ENCODE measurements around the gene KIAA1217.
"Not testable (repeated sequence)": the region's sequence is repeated elsewhere in the genome, so short reads cannot be mapped to it uniquely, and the experiment has no call there.

The KIAA1217 gene

DNA sequence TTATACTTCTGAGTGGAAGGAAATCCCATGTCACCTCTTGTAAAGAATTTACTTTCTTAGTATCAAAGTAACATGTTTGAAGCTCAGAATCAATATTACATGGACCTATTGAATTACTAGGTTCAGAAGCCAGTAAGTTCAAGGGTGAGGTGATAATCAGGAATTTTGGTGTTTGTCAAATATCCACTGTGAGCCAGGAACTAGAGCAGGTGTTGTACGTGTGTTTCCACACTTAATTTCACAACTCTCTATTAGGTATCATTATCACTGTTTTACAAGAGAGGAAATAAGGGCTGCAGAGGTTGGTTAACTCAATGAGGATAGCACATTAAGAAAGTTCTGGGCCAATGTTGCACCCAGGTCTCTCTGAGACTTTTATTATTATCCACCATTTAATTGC is 130.4 kb downstream of the KIAA1217 start:
- no peak for DNase-seq (ENCODE audit: low read depth, low spot score)

DNA sequence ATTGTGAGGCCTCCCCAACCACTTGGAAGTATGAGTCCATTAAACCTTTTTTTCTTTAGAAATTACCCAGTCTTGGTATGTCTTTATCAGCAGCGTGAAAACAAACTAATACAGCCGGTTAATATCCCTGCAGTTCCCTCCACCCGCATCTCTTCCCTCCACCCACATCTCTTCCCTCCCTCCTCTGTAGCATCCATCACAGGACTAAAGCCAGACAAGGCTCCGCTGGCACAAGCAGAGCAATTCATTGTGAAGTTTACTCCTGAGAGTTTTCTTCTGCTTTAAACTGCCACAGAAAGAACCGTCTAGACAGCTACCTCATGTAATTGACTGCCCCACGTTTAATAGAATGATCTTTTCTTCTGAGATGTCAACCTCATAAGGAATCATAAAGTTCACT is 131.5 kb downstream of the KIAA1217 start:
- DNase-seq (ENCODE audit: low read depth, low spot score), result no peak

DNA sequence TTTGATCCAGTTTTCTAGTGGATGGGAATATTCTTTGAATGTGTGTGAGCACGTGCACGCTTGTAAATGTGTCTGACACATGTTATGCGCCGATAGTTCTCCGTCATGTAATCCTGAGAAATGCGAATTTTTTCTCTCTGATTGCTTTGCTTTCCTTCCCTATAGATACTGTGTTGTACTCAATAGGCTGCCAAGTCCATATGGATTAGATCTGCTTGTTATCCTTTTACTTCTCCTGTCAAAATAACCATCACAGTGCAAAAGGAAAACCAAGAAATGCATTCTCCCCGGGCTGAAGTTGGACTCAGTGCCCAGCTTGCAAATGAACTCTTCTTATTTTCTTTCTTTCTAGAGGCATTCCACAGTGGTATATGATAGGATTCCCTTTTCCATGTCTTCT is 131.9 kb downstream of the KIAA1217 start:
- no peak for DNase-seq (ENCODE audit: low read depth, low spot score)

DNA sequence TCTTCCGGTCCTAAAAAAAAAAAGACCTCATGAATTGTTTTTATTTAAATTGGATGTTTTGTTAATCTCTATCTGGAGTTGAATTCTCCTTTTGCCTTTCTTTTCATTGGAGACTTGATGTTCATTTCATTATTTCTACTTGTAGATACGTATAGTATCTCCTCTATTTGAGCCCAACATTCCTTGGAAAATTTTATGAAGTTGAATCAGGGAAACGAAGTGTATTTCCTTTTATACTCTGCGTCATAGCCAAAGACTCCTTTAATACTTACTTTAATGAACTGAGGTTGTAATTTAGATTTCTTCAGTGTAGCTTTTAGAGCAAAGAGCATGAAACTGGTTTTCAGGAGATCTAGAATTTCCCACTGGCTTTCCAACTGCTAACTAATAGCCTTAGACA is 132.4 kb downstream of the KIAA1217 start:
- no peak for DNase-seq (ENCODE audit: low read depth, low spot score)

DNA sequence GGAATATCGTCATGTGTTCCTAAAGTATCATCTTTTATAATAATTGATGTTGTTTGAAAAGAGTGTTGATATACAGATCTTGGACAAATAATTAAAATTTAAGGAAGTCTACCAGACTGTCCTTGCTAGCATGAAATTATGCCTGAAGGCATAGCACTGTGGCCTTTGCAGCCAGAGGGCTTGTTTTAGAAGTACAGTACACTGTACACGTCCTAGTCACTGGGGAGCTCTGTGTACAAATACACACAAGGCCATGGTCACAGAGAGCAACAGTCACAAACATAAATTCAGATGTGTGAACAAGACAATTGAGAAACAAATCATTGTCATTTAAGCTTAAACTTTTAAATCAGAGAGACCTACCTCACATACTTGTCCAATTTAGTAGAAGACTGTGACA is 133.0 kb downstream of the KIAA1217 start:
- no peak for DNase-seq (ENCODE audit: low read depth, low spot score)

DNA sequence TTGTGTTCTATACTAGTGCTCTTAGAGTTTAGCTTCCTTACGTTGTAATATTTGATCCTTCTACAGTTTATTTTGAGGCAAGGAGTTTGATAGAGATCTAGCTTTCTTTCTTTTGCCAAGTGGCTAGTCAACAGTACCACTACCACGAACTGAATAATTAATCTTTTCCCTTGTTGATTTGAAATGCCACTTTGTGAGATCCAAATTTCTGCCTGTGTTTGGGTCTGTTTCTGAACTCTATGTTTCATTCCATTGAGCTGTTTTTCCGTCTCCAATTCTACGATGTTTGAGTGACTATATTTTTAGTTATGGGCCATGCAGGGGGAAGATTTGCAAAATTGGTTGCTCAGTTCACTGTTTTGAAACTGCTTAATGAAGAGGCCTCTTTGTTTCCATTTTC is 134.7 kb downstream of the KIAA1217 start:
- no peak for DNase-seq (ENCODE audit: low read depth, low spot score)

DNA sequence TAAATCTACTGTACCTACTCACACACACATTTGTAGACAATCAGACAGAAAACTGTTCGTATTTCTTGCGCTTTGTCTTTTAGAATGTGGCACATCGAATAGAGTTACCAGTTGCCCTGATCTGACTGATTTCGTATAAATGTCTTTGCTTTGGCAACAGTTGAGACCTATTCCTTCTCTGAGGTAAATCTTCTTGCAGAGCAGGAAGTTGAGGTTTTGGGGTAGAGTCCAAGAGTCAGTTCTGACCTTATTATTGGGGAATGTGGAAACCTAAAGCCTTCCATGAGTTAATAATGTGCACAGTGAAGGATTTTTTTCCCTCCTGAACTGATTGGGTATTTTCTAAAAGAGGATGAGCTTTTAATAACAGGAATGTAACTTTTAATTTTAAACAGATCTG is 135.3 kb downstream of the KIAA1217 start:
- DNase-seq (ENCODE audit: low read depth, low spot score), result no peak

DNA sequence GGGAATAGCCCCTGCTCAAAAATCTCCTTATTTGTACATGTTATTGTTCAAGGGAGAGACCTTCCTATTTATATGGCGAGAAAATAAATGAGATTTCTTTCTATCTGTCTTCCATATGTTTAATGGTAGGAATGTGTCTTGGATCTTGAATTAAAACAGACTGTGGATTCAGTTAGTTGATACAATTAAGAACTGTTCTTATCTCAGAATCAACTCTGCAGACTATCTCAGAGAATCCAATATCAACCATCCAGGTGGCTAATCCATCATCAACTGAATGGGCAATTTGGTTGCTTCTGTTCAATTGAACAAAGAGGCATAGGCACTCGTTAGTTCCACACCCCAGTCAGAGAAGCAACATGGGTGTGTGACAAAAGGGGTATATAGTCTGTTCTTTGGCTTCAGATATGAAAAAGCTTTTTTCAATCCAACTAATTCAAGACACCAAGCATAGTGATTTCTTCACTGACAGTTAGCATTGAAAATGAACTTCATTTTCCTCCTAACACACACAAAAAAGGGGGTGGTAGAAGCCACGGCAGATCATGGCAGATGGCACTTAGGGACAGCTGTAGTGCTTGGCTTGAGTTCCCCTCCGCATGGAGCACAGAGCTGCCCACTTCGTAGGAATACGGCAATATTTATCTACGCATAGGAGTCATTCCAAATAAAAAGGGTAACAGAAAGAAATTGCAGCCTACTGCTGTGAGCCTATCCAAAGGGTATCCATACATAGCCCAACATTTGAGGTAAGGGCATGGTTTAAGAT is 135.9 kb downstream of the KIAA1217 start:
- DNase-seq (ENCODE audit: low read depth, low spot score), result no peak

DNA sequence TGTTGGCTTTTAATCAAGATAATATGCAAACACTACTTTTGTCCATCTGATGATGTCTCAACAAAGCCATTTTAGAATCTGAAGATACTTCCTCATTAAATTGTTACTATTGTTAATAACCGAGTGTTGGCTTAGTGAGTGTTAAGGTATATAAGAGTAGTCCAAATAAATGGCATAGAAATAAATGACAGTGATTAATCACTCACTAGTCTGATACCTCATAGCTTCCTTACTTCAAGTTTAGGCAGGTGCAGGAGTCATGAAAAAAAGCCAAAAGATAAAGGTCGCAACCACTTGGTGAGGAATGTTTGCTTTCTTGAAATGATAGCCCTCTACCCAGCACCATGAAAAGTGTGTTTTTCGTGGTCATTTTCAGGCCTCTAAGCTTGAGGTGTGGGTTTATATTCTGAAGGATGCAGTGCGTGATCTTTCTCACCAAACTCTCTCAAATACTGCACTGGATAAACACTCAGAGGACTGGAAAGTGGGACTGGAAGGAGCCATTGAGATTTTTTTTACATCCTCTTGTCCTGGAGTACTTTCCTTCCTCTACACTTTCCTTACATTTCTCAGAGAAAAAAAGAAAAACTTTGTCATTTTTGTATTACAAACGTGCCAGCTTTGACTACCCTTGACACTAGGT is 138.1 kb downstream of the KIAA1217 start:
- no peak for DNase-seq (ENCODE audit: low read depth, low spot score)

DNA sequence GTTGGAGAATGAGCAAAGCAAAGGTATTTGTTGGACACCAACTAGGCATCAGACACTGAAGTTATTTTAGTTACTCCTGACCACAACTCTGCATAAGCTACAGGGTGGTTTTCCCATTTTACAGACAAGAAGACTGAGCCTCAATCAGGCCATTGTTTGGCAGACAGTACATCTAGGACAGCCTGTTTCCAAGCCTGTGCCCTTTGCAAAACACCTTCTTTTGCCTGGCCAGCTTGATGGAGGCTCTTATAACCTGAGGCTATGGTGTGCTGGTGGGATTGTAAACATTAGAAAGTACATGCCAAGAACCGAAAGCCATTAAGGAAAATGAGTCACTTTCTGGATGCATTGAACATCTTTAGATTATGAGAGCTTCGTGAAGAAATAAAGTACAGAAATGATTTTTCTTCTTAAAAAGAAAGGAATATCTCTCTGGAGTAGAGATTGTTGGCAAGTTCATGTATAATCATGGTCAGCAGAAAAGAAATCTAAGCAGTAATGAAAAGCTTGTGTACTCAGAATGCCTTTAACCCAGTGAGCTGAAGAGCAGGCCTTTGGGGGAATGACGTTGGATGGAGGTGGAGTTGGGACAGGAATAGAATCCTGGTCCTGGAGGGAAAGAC is 140.6 kb downstream of the KIAA1217 start:
- DNase-seq (ENCODE audit: low read depth, low spot score), result no peak

DNA sequence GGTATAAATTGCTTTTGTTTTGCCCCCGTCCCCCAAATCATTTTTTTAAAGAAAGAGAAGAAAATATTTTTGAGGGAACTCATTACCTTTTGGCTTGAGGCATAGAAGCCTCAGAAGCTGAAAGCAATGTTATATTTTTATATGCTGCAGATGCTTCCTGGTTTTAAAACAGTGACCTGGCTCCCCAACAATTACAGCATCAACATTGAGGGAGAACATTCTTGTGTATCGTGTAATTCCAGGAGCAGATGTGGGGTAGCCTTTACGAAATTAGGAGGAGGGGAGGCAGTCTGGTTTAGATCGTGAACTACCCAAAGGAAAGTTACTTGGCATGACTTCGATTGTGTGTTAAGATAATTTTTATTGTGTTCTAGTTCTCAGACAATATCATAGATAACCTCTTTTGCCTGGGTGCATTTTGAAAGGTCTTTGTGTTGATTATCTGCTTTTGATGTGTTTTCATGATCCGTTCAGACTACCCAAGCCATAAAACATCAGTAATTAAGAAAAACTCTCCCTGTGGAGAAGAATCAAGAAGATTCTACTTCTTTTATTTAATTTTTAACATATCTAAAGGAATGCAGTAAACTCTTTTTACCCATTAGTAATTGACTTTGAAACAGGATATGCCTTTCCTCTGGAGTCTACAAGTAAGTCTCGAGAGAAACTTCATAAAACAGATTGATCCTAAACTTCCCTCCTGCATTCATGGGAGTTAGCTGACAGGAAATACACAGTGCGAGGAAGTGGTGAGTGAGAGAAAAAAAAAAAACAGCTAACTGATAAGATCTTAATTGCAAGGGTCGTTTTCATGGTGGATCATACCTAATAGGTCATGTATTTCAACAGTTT is 141.4 kb downstream of the KIAA1217 start:
- DNase-seq (ENCODE audit: low read depth, low spot score), result no peak

DNA sequence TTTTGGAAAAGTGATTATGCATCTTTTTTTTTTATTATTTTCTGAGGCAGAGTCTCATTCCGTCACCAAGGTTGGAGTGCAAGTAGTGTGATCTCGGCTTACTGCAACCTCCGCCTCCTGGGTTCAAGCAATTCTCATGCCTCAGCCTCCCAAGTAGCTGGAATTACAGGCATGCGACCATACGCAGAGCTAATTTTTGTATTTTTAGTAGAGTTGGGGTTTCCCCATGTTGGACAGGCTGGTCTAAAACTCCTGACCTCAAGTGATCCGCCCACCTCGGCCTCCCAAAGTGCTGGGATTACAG is 141.9 kb downstream of the KIAA1217 start:
- not testable (repeated sequence) for DNase-seq (ENCODE audit: low read depth, low spot score)

DNA sequence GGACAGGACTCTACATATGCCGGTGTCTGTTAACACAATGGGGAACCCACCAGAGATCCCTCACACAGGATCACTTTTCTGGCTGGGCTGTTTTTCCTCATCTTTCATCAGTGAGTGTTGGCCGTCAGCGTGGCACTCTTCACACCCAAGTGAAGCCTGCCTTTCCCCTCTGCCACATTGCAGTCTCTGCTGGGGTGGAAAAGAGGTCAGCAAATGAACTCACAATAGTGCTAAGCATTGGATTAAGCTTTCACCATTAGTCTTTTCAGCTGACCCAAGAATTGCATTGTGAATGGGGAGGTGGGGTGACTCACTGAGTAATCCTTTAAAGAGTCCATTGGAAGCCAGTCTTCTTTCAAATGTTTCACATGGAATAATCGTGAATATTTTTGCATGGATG is 143.0 kb downstream of the KIAA1217 start:
- DNase-seq (ENCODE audit: low read depth, low spot score), result no peak

DNA sequence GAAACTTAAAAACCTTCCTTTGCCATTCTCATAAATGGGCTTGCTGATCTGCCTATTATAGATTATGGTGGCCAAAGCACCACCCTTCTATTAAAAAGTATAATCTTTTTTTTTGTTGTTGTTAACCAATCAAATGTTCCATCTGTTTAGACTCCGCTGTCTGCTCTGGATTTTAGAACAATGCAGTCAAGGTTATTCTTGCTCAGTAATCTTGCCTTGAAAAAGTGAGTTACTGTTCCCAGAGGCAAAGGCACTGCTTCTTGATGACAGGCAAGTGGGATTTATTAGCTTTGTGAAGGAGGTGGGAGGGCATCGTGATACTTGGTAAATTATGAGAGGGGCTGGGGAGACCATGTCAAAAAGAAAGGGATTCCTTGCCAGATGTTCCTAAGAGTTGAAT is 143.5 kb downstream of the KIAA1217 start:
- no peak for DNase-seq (ENCODE audit: low read depth, low spot score)

DNA sequence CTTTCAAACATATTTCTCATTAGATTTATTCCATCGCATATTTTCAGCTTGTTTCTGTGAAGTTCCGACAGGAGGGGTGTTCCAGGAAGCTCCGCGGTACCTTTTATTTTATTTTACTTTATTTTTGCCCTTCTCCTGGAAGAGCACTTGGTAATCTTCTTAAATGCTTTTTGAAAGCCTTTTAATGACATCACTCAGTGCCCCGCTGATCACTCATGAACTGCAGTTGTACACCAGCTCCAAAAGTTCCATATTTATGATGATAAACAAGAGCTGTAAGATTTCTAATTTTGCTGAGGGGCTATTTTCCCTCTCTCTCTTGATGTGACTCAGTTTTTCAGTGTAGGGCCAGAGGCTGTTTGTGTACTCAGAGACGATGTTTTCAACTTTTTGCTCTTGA is 144.4 kb downstream of the KIAA1217 start:
- no peak for DNase-seq (ENCODE audit: low read depth, low spot score)

DNA sequence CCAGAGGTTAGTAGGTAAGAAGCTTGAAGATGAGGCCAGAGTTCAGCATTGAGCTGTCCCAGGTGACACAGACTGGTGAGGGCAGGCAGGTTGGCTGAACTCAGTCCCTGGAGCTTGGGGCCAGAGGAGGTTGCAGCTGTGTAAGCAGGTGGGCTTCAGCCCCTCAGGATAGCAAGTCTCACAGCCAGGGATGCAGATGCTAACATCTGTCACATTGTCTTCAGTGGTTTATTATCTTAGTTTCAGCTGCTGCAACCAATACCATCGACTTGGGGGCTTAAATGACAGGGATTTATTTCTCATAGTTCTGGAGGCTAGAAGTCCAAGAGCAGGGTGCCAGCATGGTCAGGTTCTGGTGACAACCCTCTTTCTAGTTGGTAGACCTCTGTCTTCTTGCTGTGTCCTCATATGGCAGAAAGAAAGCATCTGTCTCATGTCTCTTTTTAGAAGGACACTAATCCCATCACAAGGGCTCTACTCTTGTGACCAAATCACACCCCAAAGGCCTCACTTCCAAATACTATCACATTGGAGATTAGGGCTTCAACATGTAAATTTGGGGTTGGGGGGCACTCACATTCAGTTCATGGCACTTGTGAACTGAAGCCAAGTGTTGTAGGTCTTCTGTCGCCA is 146.2 kb downstream of the KIAA1217 start:
- DNase-seq (ENCODE audit: low read depth, low spot score), result no peak

DNA sequence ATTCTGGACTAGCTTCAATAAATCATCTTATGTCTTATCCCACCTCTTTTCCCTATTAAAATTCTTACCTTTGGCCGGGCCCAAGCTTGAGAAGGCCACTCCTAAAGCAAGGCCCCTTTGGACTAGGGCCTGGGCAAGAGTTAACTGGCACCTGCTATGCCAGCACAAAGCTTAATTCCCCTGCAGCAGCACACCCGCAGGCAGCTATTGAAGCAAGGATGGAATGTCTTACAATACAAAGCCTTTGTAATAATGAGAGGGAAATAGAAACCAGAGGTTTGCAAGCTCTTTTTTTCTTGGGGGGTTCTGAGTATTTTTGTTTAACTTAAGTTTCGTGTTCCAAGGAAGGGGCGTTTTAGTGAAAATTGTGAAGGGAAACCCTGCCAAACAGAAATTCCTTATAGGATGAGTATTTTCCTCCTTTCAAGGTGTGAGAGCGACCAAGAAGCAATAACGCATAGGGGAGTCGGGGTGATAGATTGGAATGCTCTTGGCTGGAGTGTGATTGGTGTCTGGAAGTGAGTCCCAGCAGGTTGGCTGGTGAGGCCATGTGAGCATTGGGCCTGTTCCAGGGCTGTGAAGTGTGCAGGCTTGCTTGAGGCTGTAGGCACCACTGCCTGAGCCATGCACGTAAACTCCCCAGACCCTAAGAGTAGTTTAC is 148.5 kb downstream of the KIAA1217 start:
- no peak for DNase-seq (ENCODE audit: low read depth, low spot score)

DNA sequence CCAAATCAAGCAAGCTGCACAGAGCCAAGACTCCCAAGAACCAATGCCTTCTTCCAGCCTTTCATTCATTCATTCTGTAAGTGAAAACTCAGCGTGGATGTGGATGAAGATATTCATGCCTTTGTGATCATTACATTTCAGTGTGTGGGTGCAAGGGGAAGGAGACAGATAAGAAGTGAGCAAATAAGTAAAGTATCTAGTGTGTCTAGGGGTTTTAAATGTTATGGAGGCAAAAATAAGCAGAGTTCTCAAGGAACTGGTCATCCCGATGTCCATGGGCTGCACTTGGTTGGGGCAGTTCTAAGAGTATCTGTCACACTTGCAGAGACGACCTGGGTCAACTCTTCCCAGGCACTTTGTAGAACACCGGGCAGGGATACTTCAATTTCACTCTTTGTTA is 149.1 kb downstream of the KIAA1217 start:
- no peak for DNase-seq (ENCODE audit: low read depth, low spot score)

DNA sequence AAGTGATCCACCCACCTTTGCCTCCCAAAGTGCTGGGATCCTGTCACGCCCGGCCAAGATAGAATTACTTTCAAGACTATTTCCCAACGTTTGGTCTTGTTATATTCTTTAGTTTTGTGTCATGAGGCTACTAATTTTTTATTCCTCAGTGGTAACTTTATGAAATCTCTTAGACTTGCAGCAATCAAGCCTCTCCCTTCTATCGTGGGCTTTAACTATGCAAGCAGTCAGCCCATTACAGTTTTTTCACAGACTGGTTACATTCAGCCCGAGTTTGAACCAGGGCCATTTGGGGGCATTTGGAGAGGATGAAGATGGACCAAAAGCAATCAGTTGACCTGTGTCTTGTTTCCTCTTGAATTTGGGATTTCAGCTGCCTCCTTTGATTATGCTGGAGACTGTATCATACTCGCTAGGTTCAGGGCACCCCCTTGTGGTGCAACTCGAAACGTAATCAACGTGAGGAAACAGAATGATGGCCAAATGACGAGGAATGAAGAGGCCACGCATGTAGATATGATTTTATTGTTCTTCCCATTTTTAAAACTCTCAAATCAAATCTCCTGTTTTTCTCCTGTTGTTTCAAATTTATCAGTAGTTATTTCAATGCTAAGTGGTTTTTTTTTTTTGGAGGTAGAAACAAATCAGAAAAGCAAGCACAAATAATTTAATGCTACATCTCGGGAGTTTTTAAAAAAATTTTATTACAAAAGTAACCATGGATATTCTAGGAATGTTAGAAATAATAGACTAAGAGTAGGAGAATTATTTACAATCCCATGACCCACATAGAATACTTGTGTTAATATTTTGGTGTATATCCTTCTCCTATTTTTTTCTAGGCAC is 151.6 kb downstream of the KIAA1217 start:
- no peak for DNase-seq (ENCODE audit: low read depth, low spot score)

DNA sequence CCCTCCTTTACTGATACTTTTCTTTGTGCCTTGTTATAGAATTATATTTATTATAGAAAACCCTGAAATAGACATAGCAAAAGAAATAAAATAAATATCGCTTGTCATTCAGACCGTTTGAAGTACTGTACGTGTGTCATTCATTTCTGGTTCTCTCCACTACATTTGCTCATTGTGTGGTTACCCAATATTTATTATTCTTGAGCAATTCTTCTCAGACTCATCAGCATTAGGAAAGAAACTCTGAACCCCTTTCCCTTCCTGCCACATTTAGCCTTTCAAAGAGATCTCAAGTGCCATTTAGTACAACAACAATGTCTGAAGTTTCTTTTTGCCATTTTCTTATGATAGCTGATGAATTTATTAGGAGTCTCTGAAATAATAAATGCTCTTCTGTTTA is 154.1 kb downstream of the KIAA1217 start:
- DNase-seq (ENCODE audit: low read depth, low spot score), result no peak

Measured in iPS DF 19.7 (cell line).